CD4-positive, alpha-beta T cell treated with Interleukin-15 for 1 hour (primary cell): ENCODE results near the gene DCBLD2.
"Not testable (repeated sequence)": the region's sequence is repeated elsewhere in the genome, so short reads cannot be mapped to it uniquely, and the experiment has no call there.

ENCODE experiments used
- DNase-seq: peaks from one replicate; pipeline ENCODE4 v3.0.0-alpha.2; 2020

DCBLD2 gene

GRCh38 chr3:98890965-98891910 is 10.3 kb downstream of the DCBLD2 start:
- DNase-seq, result no peak

- no peak for DNase-seq
These were observed 11.2 kb downstream of the DCBLD2 start for GRCh38 chr3:98890181-98890835.

GRCh38 chr3:98887684-98888083 is 13.8 kb downstream of the DCBLD2 start:
- DNase-seq, result no peak

GRCh38 chr3:98886525-98886924 is 15.0 kb downstream of the DCBLD2 start:
- DNase-seq, result no peak

GRCh38 chr3:98885851-98886250 is 15.6 kb downstream of the DCBLD2 start:
- DNase-seq, result no peak

GRCh38 chr3:98884675-98885371 is 16.7 kb downstream of the DCBLD2 start:
- no peak for DNase-seq

- not testable (repeated sequence) for DNase-seq
These were observed 18.7 kb downstream of the DCBLD2 start for GRCh38 chr3:98882614-98883333.

GRCh38 chr3:98877132-98877531 is 24.4 kb downstream of the DCBLD2 start:
- DNase-seq, result no peak

GRCh38 chr3:98875535-98875934 is 26.0 kb downstream of the DCBLD2 start:
- no peak for DNase-seq

GRCh38 chr3:98874602-98875249 is 26.8 kb downstream of the DCBLD2 start:
- no peak for DNase-seq

GRCh38 chr3:98869391-98869790 is 32.1 kb downstream of the DCBLD2 start:
- no peak for DNase-seq

GRCh38 chr3:98857971-98858370 is 43.5 kb downstream of the DCBLD2 start:
- DNase-seq, result not testable (repeated sequence)

GRCh38 chr3:98857258-98857657 is 44.2 kb downstream of the DCBLD2 start:
- not testable (repeated sequence) for DNase-seq

GRCh38 chr3:98856724-98857123 is 44.8 kb downstream of the DCBLD2 start:
- DNase-seq, result no peak

GRCh38 chr3:98855806-98856400 is 45.6 kb downstream of the DCBLD2 start:
- DNase-seq, result no peak

- DNase-seq, result no peak
These were observed 53.4 kb downstream of the DCBLD2 start for GRCh38 chr3:98848108-98848507.

- no peak for DNase-seq
These were observed 55.4 kb downstream of the DCBLD2 start for GRCh38 chr3:98846101-98846500.

GRCh38 chr3:98843266-98843959 is 58.1 kb downstream of the DCBLD2 start:
- no peak for DNase-seq

GRCh38 chr3:98839846-98840245 is 61.6 kb downstream of the DCBLD2 start:
- DNase-seq, result no peak

GRCh38 chr3:98831060-98831459 is 70.4 kb downstream of the DCBLD2 start:
- DNase-seq, result not testable (repeated sequence)

- DNase-seq, result no peak
These were observed 72.2 kb downstream of the DCBLD2 start for GRCh38 chr3:98829246-98829832.
